Activated effector memory CD4-positive, alpha-beta T cell treated with Interleukin-2 at 50 U/mL for 16 hours (primary cell): ENCODE results near the gene DGKD.

Experiments
- DNase-seq: peaks from one replicate; pipeline ENCODE4 v3.0.0-alpha.2; 2020

The DGKD gene

GRCh38 chr2:233447506-233448219 is 93.4 kb downstream of the DGKD start:
- no peak for DNase-seq

DNA sequence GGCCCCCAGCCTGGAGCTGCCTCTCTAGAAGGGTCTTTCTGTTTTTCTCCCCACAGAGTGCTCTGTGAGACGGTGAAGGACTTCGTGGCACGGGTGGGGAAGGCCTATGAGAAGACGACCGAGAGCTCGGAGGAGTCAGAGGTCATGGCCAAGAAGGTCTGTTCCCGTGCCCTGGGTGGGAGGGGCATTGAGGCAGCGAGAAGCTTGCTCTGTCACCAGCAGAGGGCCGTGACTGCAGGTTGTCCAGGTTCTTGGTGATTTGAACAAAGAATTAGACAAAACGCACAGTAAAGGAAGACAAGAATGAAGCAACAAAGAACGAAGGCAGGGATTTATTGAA is 93.9 kb downstream of the DGKD start:
- DNase-seq, result no peak

DNA sequence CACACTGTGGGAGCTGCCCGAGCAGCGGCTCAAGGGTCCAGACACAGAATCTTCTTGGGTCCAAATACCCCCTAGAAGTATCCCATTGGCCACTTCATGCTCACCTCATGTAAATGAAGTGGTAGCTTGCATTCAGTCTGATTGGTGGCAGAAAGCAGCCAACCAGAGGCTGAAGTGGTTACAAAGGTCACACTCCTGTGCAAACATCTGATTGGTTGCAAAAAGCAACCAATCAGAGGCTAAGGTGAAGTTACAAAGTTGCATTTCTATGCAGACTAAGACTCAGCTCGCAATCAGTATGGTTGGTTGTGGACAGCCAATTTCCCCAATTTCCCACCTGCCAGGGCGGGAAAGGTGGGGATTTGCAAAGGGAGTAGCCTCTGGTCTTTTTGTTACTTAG is 94.3 kb downstream of the DGKD start:
- DNase-seq, result no peak

DNA sequence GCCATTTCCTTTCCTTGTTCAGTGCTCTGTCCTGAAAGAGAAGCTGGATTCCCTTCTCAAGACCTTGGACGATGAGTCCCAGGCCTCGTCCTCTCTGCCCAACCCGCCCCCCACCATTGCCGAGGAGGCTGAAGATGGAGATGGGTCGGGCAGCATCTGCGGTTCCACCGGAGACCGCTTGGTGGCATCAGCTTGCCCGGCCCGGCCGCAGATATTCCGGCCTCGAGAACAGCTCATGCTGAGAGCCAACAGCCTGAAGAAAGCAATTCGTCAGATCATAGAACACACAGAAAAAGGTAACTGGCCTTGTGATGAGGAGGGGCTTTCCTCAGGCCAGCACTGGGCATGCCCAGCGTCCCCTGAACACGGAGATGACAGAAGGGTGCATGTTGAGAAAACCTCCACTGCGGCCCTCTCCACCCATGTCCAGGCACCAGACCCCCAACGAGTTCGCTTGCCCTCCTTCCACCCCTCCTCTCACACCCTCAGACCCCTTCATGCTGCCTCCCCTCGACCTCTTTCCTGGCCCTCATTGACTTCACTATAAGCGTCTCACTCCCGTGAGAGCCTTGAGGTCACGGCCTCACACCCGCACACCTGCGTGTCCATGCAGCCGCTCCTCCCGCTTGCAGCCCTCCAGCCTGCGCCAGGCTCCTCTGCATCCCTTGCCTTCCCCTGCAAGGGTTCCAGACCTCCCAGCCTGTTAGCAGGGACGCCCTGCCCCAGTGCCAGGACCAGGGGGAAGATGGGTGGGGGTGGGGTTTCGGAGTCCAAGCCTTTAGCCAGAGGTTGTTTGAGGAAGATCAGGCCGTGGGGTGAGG is 95.0 kb downstream of the DGKD start:
- no peak for DNase-seq

DNA sequence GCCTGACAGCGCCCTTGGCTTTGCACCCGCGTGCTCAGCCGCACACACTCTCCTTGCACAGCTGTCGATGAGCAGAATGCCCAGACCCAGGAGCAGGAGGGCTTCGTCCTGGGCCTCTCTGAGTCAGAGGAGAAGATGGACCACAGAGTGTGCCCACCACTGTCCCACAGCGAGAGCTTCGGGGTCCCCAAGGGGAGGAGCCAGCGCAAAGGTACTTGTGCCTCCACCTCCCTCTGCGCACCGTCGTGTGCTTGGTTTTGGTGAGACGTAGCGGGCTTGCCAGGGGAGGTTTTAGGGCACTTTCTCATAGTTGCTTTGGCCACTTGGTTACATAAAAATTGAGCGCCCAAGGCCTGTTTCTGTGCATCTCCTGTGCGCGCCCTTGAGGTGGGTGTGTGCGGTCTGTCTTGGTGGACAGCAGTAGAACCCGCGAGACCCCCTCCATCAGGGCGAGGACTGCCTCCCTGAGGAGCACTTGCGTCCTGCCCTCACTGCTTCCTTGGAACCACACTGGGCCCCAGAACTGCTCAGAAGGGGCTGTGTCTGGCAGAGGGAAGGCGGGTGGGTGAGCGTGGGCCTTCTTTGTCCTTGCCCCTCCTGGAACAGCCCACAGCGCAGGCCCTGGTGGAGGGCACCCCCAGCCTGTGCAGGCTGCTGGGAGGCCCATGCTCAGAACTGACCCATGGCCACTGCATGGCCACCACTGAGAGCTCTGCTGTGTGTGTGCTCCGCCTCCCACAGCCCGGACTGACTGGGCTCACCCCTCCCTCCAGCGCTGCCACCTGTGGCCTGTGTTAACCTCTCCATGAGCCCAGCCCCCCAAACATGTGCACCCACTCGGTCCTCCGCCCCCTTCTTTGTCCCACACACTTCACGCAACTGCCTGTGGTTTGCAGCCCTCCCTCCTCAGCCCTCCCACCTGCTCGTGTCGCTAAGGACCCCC is 95.9 kb downstream of the DGKD start:
- no peak for DNase-seq

GRCh38 chr2:233450864-233451575 is 96.7 kb downstream of the DGKD start:
- DNase-seq, result no peak

DNA sequence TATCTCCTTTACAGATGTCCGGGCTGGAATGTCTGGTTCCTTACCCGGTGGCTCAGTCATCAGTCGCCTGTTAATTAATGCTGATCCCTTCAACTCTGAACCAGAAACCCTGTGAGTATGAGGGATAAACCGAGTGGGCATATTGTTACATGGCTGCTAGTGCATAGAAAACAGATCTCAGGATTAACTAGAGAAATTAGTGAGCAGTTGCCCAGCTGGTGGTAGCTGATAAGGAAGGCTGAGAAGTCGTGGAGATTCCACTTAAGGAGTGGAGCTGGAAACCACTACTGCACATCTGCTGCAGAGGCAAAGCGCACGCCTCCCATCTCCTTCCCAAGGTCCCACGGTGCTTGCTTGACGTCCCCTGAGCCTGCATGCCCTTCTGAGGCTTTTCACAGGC is 97.7 kb downstream of the DGKD start:
- no peak for DNase-seq

- no peak for DNase-seq
Measured at GRCh38 chr2:233453111-233453915, 99.0 kb downstream of the DGKD start.

DNA sequence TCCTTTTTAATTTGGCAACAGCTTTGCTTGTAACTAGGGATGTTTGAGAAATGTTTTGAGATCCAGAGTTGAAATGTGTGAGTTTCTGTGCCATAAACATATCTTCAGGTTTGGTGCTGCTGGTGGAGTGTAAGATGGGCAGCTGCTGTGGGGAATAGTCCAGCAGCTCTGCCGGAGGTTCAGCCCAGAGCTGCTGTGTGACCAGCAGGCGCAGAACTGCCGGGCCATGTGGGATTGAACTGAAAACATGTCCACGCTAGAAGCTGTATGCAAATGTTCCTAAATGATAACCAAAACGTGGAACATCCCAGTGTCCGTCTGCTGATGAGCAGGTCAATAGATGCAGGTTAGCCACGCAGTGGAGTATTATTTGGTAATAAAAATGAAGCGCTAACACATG is 99.6 kb downstream of the DGKD start:
- DNase-seq, result no peak

DNA sequence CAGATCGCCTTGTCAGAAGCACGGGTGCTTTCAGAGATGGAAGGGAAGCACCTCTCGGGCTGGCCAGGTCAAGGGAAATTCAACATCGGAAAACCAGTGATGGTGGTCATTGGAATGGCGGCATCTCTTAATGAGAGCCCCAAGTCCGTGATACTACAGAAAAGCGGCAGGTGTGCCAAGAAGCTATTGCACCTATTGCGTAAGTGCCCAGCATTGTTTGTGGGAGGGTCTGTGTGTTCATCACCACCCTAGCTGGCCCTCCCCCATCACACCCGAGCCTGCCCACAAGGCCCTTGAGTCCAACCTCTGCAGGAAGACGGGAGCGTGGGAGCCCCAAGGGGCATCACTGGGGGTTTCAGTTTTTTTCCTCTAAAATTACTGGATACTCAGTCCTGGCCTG is 100.7 kb downstream of the DGKD start:
- DNase-seq, result no peak

- DNase-seq, result no peak
Measured at GRCh38 chr2:233455491-233455890, 101.2 kb downstream of the DGKD start.

DNA sequence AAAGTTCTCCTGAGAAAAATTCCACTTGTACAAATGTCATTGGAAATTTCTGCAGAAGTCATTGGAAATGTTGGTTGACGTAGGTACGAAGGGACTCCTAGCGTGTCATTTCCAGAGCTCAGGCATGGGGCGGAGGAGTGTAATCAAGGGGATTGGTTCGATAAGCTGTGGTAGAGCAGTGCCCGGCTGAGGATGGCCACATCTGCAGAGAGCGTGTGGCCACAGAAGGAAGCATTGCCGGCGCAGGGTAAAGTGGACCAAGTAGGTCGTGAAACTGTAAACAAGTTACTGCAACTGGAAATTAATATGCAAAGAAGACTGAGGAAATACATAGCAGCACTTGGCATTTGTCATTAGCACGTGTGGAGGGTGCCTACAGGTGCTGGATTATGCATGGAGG is 101.8 kb downstream of the DGKD start:
- no peak for DNase-seq

DNA sequence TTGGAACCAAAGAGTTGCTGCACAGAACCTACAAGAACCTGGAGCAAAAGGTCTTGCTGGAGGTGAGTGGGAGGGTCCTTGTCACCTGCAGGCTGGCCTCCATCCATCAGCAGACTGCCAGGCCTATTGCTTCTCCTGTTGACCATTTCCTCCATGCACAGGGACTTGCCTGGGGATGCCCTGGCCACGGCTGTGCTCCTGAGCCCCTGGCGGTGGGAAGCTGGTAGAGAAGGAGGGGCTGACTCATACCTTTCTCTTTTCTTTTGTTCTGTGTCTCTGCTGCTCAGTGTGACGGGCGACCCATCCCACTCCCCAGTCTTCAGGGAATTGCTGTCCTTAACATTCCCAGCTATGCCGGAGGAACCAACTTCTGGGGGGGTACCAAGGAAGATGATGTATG is 102.6 kb downstream of the DGKD start:
- no peak for DNase-seq

GRCh38 chr2:233457356-233457755 is 103.1 kb downstream of the DGKD start:
- DNase-seq, result no peak

- no peak for DNase-seq
Measured at GRCh38 chr2:233458031-233458610, 103.8 kb downstream of the DGKD start.

GRCh38 chr2:233458826-233459225 is 104.5 kb downstream of the DGKD start:
- no peak for DNase-seq

- no peak for DNase-seq
Measured at GRCh38 chr2:233459426-233459825, 105.1 kb downstream of the DGKD start.

- DNase-seq, result no peak
Measured at GRCh38 chr2:233460726-233461441, 106.6 kb downstream of the DGKD start.

- DNase-seq, result no peak
Measured at GRCh38 chr2:233461481-233461891, 107.2 kb downstream of the DGKD start.

DNA sequence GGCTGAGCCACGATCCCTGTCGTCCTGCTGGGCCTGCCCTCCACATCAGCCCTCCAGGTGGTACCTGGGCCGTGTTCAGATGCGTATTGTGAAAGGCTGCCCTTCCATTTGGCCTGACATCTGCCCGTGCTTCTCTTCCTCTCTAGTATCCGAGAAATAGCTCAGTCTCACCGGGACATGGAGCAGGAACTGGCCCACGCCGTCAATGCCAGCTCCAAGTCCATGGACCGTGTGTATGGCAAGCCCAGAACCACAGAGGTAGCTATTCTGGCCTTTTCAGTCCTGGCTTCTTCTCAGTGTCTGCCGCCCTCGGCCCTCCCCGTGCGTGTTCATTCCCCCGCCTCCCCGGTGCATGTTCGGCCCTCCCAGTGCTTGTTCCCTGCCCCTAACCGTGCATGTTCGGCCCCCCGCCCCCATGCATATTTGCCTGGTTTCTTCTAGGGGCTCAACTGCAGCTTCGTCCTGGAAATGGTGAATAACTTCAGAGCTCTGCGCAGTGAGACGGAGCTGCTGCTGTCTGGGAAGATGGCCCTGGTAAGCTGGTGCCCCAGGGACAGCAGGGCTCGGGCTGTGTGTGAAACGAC is 108.0 kb downstream of the DGKD start:
- DNase-seq, result no peak
